Effector memory CD8-positive, alpha-beta T cell (primary cell): ENCODE results near the gene BCL2.

Experiments
- ATAC-seq: fragments of 150-1000 bp; cut with Tn5 transposase; replicated peaks from 2 replicates; pipeline ENCODE4 v1.10.0; 2021; ENCODE audit warnings: mild to moderate bottlenecking, moderate library complexity
- DNase-seq, 3 experiments: peaks; one replicate each; pipeline ENCODE4 v3.0.0; 2021
- H3K27ac Mint-ChIP-seq, 2 donors: one replicate each; pipeline ENCODE4 v1.8.0; 2022; ENCODE audit warnings: mild to moderate bottlenecking in 2 of 2, mixed read lengths in 2 of 2, moderate library complexity in 2 of 2
- H3K27me3 Mint-ChIP-seq, 2 donors: one replicate each; pipeline ENCODE4 v1.8.0; 2022; ENCODE audit warnings: mixed read lengths in 2 of 2
- H3K36me3 Mint-ChIP-seq: one replicate; pipeline ENCODE4 v1.8.0; 2022; ENCODE audit warnings: mild to moderate bottlenecking, moderate library complexity, mixed read lengths; ENCODE audit not compliant: insufficient read depth
- H3K4me1 Mint-ChIP-seq, 2 donors: one replicate each; pipeline ENCODE4 v1.8.0; 2022; ENCODE audit warnings: low read depth in 2 of 2, mixed read lengths in 2 of 2
- H3K4me3 Mint-ChIP-seq, 2 donors: one replicate each; pipeline ENCODE4 v1.8.0; 2022; ENCODE audit warnings: mild to moderate bottlenecking in 2 of 2, mixed read lengths in 2 of 2, moderate library complexity in 2 of 2
- H3K9me3 Mint-ChIP-seq, 2 donors: one replicate each; pipeline ENCODE4 v1.8.0; 2022; ENCODE audit warnings: mixed read lengths in 2 of 2

The BCL2 gene

GRCh38 chr18:63283305-63284094 is 36.1 kb downstream of the BCL2 start:
- H3K9me3 Mint-ChIP-seq, result no peaks in the 10 kb centered on the region
- H3K27ac Mint-ChIP-seq, result peak overlapping the region in 1 of 2 donors; percentile 36
- H3K4me3 Mint-ChIP-seq, result no peak overlapping the region
- ATAC-seq, result no peak
- peaks cover 10% of the 10 kb centered on the region for H3K36me3 Mint-ChIP-seq
- no peak for DNase-seq
- H3K4me1 Mint-ChIP-seq, result peaks cover 34% of the 10 kb centered on the region in 2 donors
- no peaks in the 10 kb centered on the region for H3K27me3 Mint-ChIP-seq

- H3K27ac Mint-ChIP-seq, result peak overlapping the region in 1 of 2 donors; percentile 41
- no peak for ATAC-seq
- H3K36me3 Mint-ChIP-seq, result peaks cover 10% of the 10 kb centered on the region
These were observed 36.8 kb downstream of the BCL2 start for GRCh38 chr18:63282793-63283192.

GRCh38 chr18:63273222-63273927 is 46.2 kb downstream of the BCL2 start:
- Mint-ChIP-seq H3K9me3 (no peaks in the 10 kb centered on the region), H3K27me3 (no peaks in the 10 kb centered on the region), H3K36me3 (peaks cover 7% of the 10 kb centered on the region), H3K4me1 (peaks cover 33 to 59% of the 10 kb centered on the region in 2 donors), H3K4me3 (no peak overlapping the region), H3K27ac (peak overlapping the region; percentile 28 to 53)
- DNase-seq (no peak), ATAC-seq (no peak)

More at GRCh38 chr18:63282793-63283192, 36.8 kb downstream of the BCL2 start:
- no peak for DNase-seq
- Mint-ChIP-seq H3K27me3 (no peaks in the 10 kb centered on the region), H3K4me3 (no peak overlapping the region), H3K4me1 (peaks cover 41% of the 10 kb centered on the region in 2 donors), H3K9me3 (no peaks in the 10 kb centered on the region)

- no peak for DNase-seq
- peak overlapping the region in 1 of 2 donors; percentile 69 for H3K27ac Mint-ChIP-seq
- H3K4me3 Mint-ChIP-seq, result no peak overlapping the region
- H3K27me3 Mint-ChIP-seq, result no peaks in the 10 kb centered on the region
- no peaks in the 10 kb centered on the region for H3K9me3 Mint-ChIP-seq
- ATAC-seq, result no peak
- H3K4me1 Mint-ChIP-seq, result peaks cover 33 to 59% of the 10 kb centered on the region in 2 donors
- peaks cover 7% of the 10 kb centered on the region for H3K36me3 Mint-ChIP-seq
These were observed 46.9 kb downstream of the BCL2 start for GRCh38 chr18:63272638-63273037.

- peak overlapping the region; percentile 69 to 81 for H3K27ac Mint-ChIP-seq
- DNase-seq, result no peak
- H3K36me3 Mint-ChIP-seq, result peaks cover 7% of the 10 kb centered on the region
- no peak overlapping the region for H3K4me3 Mint-ChIP-seq
- peaks cover 35 to 62% of the 10 kb centered on the region in 2 donors for H3K4me1 Mint-ChIP-seq
- no peaks in the 10 kb centered on the region for H3K9me3 Mint-ChIP-seq
- no peak for ATAC-seq
- H3K27me3 Mint-ChIP-seq, result no peaks in the 10 kb centered on the region
These were observed 47.7 kb downstream of the BCL2 start for GRCh38 chr18:63271881-63272299.

GRCh38 chr18:63271148-63271547 is 48.4 kb downstream of the BCL2 start:
- no peak for DNase-seq
- no peak overlapping the region for H3K4me3 Mint-ChIP-seq
- H3K27me3 Mint-ChIP-seq, result no peaks in the 10 kb centered on the region
- H3K4me1 Mint-ChIP-seq, result peaks cover 35 to 59% of the 10 kb centered on the region in 2 donors
- H3K27ac Mint-ChIP-seq, result peak overlapping the region; percentile 69 to 81
- no peaks in the 10 kb centered on the region for H3K9me3 Mint-ChIP-seq
- H3K36me3 Mint-ChIP-seq, result peaks cover 7% of the 10 kb centered on the region
- no peak for ATAC-seq

- H3K27ac Mint-ChIP-seq, result peak overlapping the region; percentile 45 to 68
- H3K4me3 Mint-ChIP-seq, result peak overlapping the region; percentile 13 to 47
- no peaks in the 10 kb centered on the region for H3K27me3 Mint-ChIP-seq
- H3K9me3 Mint-ChIP-seq, result no peaks in the 10 kb centered on the region
- ATAC-seq (peak; percentile 61), DNase-seq (no peak)
- peaks cover 39 to 40% of the 10 kb centered on the region in 2 donors for H3K4me1 Mint-ChIP-seq
- H3K36me3 Mint-ChIP-seq, result peaks cover 7% of the 10 kb centered on the region
These were observed 51.4 kb downstream of the BCL2 start for GRCh38 chr18:63267975-63268721.

- H3K27me3 Mint-ChIP-seq, result no peaks in the 10 kb centered on the region
- peak overlapping the region; percentile 45 to 68 for H3K27ac Mint-ChIP-seq
- ATAC-seq, result peak; percentile 71
- H3K4me1 Mint-ChIP-seq, result peaks cover 42 to 44% of the 10 kb centered on the region in 2 donors
- DNase-seq, result no peak
- H3K9me3 Mint-ChIP-seq, result no peaks in the 10 kb centered on the region
- peaks cover 7% of the 10 kb centered on the region for H3K36me3 Mint-ChIP-seq
- H3K4me3 Mint-ChIP-seq, result peak overlapping the region; percentile 1 to 47
These were observed 52.4 kb downstream of the BCL2 start for GRCh38 chr18:63266888-63267790.

- DNase-seq (no peak), ATAC-seq (no peak)
- H3K27ac Mint-ChIP-seq, result peak overlapping the region in 1 of 2 donors; percentile 68
- no peaks in the 10 kb centered on the region for H3K27me3 Mint-ChIP-seq
- peaks cover 45 to 46% of the 10 kb centered on the region in 2 donors for H3K4me1 Mint-ChIP-seq
- H3K36me3 Mint-ChIP-seq, result peaks cover 5% of the 10 kb centered on the region
- H3K4me3 Mint-ChIP-seq, result no peak overlapping the region
- no peaks in the 10 kb centered on the region for H3K9me3 Mint-ChIP-seq
These were observed 54.2 kb downstream of the BCL2 start for GRCh38 chr18:63265326-63265725.

GRCh38 chr18:63264871-63265270 is 54.7 kb downstream of the BCL2 start:
- ATAC-seq, result no peak
- H3K27ac Mint-ChIP-seq, result no peak overlapping the region

GRCh38 chr18:63263444-63263843 is 56.1 kb downstream of the BCL2 start:
- ATAC-seq, result no peak
- peaks cover 54 to 57% of the 10 kb centered on the region in 2 donors for H3K4me1 Mint-ChIP-seq
- H3K36me3 Mint-ChIP-seq, result peaks cover 6% of the 10 kb centered on the region

More at GRCh38 chr18:63264871-63265270, 54.7 kb downstream of the BCL2 start:
- H3K27me3 Mint-ChIP-seq, result no peaks in the 10 kb centered on the region
- no peak overlapping the region for H3K4me3 Mint-ChIP-seq
- no peak for DNase-seq
- no peaks in the 10 kb centered on the region for H3K9me3 Mint-ChIP-seq
- peaks cover 47 to 48% of the 10 kb centered on the region in 2 donors for H3K4me1 Mint-ChIP-seq
- H3K36me3 Mint-ChIP-seq, result peaks cover 6% of the 10 kb centered on the region

More at GRCh38 chr18:63263444-63263843, 56.1 kb downstream of the BCL2 start:
- Mint-ChIP-seq H3K27me3 (no peaks in the 10 kb centered on the region), H3K27ac (no peak overlapping the region), H3K4me3 (no peak overlapping the region), H3K9me3 (no peaks in the 10 kb centered on the region)
- no peak for DNase-seq
